ENCODE data around the gene DCST1.
A peak's percentile ranks its signal among the peaks of the same experiment; 100 is the strongest.

GRCh38 chr1:155063550-155064110 is 30.0 kb downstream of the DCST1 start, which contains the start of gene EFNA4:
- TF ChIP-seq CTCF (conservative IDR thresholded peaks at IDR 0.05) (no peak), ZFX (IDR thresholded peaks at IDR 0.05) (peak; percentile 28; the same call in 1 of the 2 replicates)

All from C4-2B (cell line).